ENCODE results near the gene KDM4B. TPM values are rescaled to one million over a fixed set of nuclear protein-coding genes. Genes with fewer than 3 reads are reported as not detected.

Gene KDM4B
- total RNA-seq, 2 experiments from 2014 or later, result 46.3 to 46.6 TPM

DNA sequence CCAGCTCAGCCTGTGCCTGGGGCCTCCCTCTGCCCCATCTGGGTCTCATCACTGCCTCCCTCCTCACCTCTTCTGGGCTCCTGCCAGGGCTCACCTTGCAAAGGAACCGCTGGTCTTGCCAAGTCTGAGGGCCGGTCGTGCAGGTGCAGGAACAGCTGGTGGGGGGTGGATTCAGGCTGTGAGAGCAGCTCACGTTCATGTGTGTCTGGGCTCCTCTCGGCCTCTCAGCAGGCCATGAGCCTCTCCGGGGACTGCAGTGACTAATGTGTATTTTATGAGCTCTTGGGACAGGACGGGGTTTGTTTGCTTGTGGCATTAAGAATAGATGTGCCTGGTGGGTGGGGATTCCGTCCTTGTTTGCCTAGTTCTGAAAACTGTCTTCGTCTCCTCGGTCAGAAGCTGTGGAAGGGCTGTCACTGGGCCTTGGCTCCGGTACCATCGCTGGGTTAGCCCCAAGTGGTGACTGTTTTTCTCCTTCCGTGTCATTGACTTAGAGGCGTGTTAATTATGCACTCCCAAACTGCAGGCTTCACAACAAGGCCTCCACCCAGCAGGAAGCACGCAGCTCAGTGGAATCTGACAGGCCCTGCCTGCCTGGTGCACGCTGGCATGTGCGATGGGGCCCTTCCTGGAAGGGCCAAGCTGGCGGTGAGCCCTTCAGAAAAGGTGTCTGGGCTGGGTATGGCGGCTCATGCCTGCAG is 77.6 kb downstream of the KDM4B start:
- Mint-ChIP-seq H3K27ac (no peak overlapping the region), H3K4me1 (ENCODE audit: low read depth) (peaks cover 2% of the 10 kb centered on the region), H3K27me3 (no peaks in the 10 kb centered on the region), H3K36me3 (ENCODE audit: low read depth) (peaks cover 3% of the 10 kb centered on the region), H3K4me3 (no peak overlapping the region), H3K9me3 (no peaks in the 10 kb centered on the region)
- intact Hi-C loops (cut with micrococcal nuclease), result loop anchor here (5.0 kb wide), 1 partner anchor 106 kb away; no protein-coding TSS in a partner anchor
- TF ChIP-seq, protein P1, sequence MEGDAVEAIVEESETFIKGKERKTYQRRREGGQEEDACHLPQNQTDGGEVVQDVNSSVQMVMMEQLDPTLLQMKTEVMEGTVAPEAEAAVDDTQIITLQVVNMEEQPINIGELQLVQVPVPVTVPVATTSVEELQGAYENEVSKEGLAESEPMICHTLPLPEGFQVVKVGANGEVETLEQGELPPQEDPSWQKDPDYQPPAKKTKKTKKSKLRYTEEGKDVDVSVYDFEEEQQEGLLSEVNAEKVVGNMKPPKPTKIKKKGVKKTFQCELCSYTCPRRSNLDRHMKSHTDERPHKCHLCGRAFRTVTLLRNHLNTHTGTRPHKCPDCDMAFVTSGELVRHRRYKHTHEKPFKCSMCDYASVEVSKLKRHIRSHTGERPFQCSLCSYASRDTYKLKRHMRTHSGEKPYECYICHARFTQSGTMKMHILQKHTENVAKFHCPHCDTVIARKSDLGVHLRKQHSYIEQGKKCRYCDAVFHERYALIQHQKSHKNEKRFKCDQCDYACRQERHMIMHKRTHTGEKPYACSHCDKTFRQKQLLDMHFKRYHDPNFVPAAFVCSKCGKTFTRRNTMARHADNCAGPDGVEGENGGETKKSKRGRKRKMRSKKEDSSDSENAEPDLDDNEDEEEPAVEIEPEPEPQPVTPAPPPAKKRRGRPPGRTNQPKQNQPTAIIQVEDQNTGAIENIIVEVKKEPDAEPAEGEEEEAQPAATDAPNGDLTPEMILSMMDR (IDR thresholded peaks at IDR 0.05), result no peak
- ChIA-PET CTCF (interaction anchor here (0.9 to 1.6 kb wide), 5 partner anchors 8 to 108 kb away, joined by 3 to 6 read pairs (median 3); no protein-coding TSS in a partner anchor), POLR2A (no interaction called here)
- ATAC-seq (no peak), DNase-seq (no peak)

DNA sequence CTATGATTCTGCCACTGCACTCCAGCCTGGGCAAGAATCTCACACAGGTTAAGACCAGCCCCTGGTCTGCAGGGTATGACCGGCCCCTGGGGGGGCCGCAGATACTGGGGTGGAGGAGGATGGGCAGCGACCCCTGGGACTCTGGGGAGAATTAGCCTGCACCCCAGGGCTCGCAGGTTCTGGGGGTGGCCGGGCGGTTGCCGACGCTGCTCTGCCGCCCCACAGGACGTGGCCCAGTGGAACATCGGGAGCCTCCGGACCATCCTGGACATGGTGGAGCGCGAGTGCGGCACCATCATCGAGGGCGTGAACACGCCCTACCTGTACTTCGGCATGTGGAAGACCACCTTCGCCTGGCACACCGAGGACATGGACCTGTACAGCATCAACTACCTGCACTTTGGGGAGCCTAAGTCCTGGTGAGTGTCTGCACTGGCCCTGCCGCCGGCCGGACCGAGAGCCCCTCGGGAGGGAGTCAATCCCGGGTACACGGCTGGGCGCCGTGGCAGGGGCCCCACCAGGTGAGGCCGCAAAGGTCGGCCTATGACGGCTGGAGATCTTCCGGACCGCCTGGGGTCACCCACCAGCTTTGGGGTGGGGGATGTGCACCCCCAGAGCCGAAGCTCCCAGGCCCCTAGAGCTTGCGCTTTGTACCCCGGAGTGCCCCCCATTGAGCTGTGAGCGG is 78.5 kb downstream of the KDM4B start:
- H3K9me3 Mint-ChIP-seq, result no peaks in the 10 kb centered on the region
- H3K27me3 Mint-ChIP-seq, result no peaks in the 10 kb centered on the region
- CTCF ChIA-PET, result interaction anchor here (1.0 to 3.2 kb wide), 4 partner anchors 9 to 124 kb away, joined by 3 to 10 read pairs (median 4); no protein-coding TSS in a partner anchor
- no peak for DNase-seq
- peaks cover 1% of the 10 kb centered on the region for H3K36me3 Mint-ChIP-seq (ENCODE audit: low read depth)
- no peak overlapping the region for H3K27ac Mint-ChIP-seq
- no peak overlapping the region for H3K4me3 Mint-ChIP-seq
- ATAC-seq, result no peak
- POLR2A ChIA-PET, result no interaction called here
- peaks cover 2% of the 10 kb centered on the region for H3K4me1 Mint-ChIP-seq (ENCODE audit: low read depth)
- intact Hi-C loops (cut with micrococcal nuclease), result loop anchor here (5.0 kb wide), 1 partner anchor 105 kb away; no protein-coding TSS in a partner anchor
- TF ChIP-seq, protein P1 (IDR thresholded peaks at IDR 0.05), result no peak

DNA sequence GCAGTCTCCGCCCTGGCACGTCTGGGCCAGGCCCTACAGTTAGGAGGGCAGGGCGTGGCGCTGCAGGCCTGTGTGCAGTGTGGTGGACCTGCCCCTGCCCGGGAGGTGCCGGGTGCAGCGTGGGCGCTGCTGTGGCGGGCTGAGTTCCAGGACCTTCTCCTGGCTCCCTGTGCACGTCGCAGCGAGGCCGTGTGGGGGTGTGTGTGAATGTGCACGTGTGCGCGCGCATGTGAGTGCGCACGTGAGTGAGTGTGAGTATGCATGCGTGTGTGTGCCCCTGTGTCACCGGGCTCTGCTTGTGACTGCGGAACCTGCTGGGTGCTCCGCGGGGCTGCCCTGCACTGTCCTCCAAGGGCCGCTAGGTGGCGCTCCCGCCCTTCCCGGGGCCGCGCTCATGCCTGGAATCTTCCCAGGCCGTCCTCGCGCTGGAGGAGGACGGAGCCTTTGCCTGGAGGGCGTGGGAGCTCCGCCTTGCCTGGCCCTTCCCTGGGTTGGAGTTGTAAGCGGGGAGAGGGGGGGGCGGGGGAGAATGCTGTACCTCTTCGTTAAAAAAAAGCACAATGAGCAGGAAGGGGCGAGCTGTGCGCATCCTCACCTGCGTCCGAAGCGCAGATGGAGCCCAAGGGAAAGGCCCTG is 79.3 kb downstream of the KDM4B start:
- intact Hi-C loops (cut with micrococcal nuclease), result loop anchor here (5.0 kb wide), 1 partner anchor 104 kb away; no protein-coding TSS in a partner anchor
- H3K4me1 Mint-ChIP-seq (ENCODE audit: low read depth), result peaks cover 2% of the 10 kb centered on the region
- H3K27ac Mint-ChIP-seq, result no peak overlapping the region
- POLR2A ChIA-PET, result no interaction called here
- no peaks in the 10 kb centered on the region for H3K9me3 Mint-ChIP-seq
- H3K27me3 Mint-ChIP-seq, result no peaks in the 10 kb centered on the region
- H3K36me3 Mint-ChIP-seq (ENCODE audit: low read depth), result peaks cover 1% of the 10 kb centered on the region
- ATAC-seq (peak; percentile 91), DNase-seq (peak; percentile 75)
- H3K4me3 Mint-ChIP-seq, result no peak overlapping the region
- TF ChIP-seq, protein P1 (IDR thresholded peaks at IDR 0.05), result peak; percentile 97
- CTCF ChIA-PET, result interaction anchor here (0.6 to 3.2 kb wide), 15 partner anchors 9 to 142 kb away, joined by 3 to 10 read pairs (median 3); no protein-coding TSS in a partner anchor

DNA sequence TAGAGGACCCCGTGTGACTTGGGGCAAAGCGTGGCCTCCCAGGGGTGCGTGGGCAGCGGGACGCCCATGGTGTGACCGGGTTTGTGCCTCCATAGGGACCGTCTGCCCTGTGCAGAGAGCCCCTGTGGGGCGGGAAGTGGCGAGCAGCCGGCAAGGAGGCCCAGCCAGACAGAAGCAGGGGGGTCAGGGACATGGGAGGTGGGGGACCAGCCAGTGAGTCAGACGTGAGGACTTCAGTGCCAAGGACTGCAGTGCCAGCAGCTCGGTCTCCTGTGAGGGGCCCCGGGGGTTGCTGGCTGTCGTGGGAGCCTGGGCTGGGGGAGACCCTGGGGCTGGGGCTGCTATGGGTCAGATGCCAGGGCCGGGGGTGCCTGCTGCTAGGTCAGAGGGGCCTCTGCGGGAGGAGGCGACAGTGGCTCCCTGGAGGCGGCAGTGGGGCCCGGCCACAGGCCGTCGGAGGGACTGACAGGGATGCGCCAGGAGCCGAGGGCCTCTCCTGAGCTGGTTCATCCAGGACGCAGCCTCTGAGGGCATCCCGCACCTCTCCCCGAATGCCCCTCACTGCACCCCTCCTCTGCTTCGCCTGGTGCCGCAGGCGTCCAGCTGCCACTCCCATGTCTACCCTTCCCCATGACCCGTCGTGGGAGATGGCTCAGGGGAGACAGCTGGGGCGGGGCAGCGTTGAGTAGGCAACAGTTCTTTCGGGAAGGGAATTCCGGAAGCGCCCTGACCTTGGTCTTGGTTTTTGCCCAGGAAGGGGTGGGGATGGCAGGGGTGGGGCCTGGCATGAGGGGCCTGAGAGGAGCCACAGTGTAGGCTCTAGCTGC is 80.0 kb downstream of the KDM4B start:
- POLR2A ChIA-PET, result no interaction called here
- intact Hi-C loops (cut with micrococcal nuclease), result loop anchor here (5.0 kb wide), 1 partner anchor 103 kb away; no protein-coding TSS in a partner anchor

More for the DNA sequence above, 80.0 kb downstream of the KDM4B start:
- Mint-ChIP-seq H3K4me3 (no peak overlapping the region), H3K27ac (no peak overlapping the region), H3K4me1 (ENCODE audit: low read depth) (peaks cover 2% of the 10 kb centered on the region), H3K27me3 (no peaks in the 10 kb centered on the region), H3K9me3 (no peaks in the 10 kb centered on the region), H3K36me3 (ENCODE audit: low read depth) (peaks cover 1% of the 10 kb centered on the region)
- CTCF ChIA-PET, result interaction anchor here (0.6 to 3.2 kb wide), 18 partner anchors 9 to 289 kb away, joined by 3 to 10 read pairs (median 3); no protein-coding TSS in a partner anchor
- ATAC-seq (no peak), DNase-seq (no peak)
- TF ChIP-seq, protein P1 (IDR thresholded peaks at IDR 0.05), result no peak
